Glomerular visceral epithelial cell (primary cell): Measurements from ENCODE around the gene TMEM185B.
"Not testable (repeated sequence)": the region's sequence is repeated elsewhere in the genome, so short reads cannot be mapped to it uniquely, and the experiment has no call there.

Source experiments
- DNase-seq: peaks from one replicate; pipeline ENCODE4 v3.0.0-alpha.2; 2016; ENCODE audit errors: extremely low spot score

The TMEM185B gene

GRCh38 chr2:120251880-120252224 lies 28.7 kb upstream of the TMEM185B start:
- DNase-seq, result no peak

GRCh38 chr2:120251078-120251477 lies 27.9 kb upstream of the TMEM185B start:
- DNase-seq, result no peak

GRCh38 chr2:120250640-120251039 lies 27.4 kb upstream of the TMEM185B start:
- DNase-seq, result no peak

GRCh38 chr2:120247851-120248250 lies 24.7 kb upstream of the TMEM185B start:
- no peak for DNase-seq

GRCh38 chr2:120246546-120247300 lies 23.5 kb upstream of the TMEM185B start:
- no peak for DNase-seq

- no peak for DNase-seq
These were observed 22.5 kb upstream of the TMEM185B start for GRCh38 chr2:120245520-120246332.

- no peak for DNase-seq
These were observed 21.7 kb upstream of the TMEM185B start for GRCh38 chr2:120244656-120245519.

GRCh38 chr2:120243875-120244553 lies 20.8 kb upstream of the TMEM185B start:
- DNase-seq, result no peak

- peak; percentile 26 for DNase-seq
These were observed 20.0 kb upstream of the TMEM185B start for GRCh38 chr2:120243211-120243610.

GRCh38 chr2:120241684-120242083 lies 18.5 kb upstream of the TMEM185B start:
- DNase-seq, result no peak

GRCh38 chr2:120240901-120241429 lies 17.8 kb upstream of the TMEM185B start:
- DNase-seq, result no peak

- peak; percentile 71 for DNase-seq
These were observed 16.5 kb upstream of the TMEM185B start for GRCh38 chr2:120239488-120240287.

GRCh38 chr2:120238728-120239487 lies 15.7 kb upstream of the TMEM185B start:
- DNase-seq, result peak; percentile 89

- DNase-seq, result peak; percentile 88
These were observed 14.3 kb upstream of the TMEM185B start for GRCh38 chr2:120237491-120237902.

- no peak for DNase-seq
These were observed 13.6 kb upstream of the TMEM185B start for GRCh38 chr2:120236791-120237190.

GRCh38 chr2:120236316-120236715 lies 13.1 kb upstream of the TMEM185B start:
- no peak for DNase-seq

GRCh38 chr2:120235681-120236080 lies 12.5 kb upstream of the TMEM185B start:
- no peak for DNase-seq

GRCh38 chr2:120235158-120235557 lies 12.0 kb upstream of the TMEM185B start:
- not testable (repeated sequence) for DNase-seq

GRCh38 chr2:120233292-120233691 lies 10.1 kb upstream of the TMEM185B start:
- DNase-seq, result no peak
